ENCODE data around the gene H2BK1. TPM values are rescaled to one million over a fixed set of nuclear protein-coding genes. Genes with fewer than 3 reads are reported as not detected.

The H2BK1 gene
- total RNA-seq, 1 experiment from 2014 or later, result 0.87 TPM

GRCh38 chr7:151186640-151187408, 23.5 kb downstream of the H2BK1 start, which contains the start of gene ASB10 (continued):
- TF ChIP-seq CDX4 (CRISPR knock-in tag; IDR thresholded peaks at IDR 0.05; ENCODE audit: borderline replicate concordance) (no peak), CREB1 (CRISPR knock-in tag; IDR thresholded peaks at IDR 0.05) (no peak), NR1H2 (CRISPR knock-in tag; IDR thresholded peaks at IDR 0.05) (no peak), MAX (CRISPR knock-in tag; IDR thresholded peaks at IDR 0.05) (no peak), E2F1 (CRISPR knock-in tag; IDR thresholded peaks at IDR 0.05) (no peak), ZNF425 (CRISPR knock-in tag; conservative IDR thresholded peaks at IDR 0.05) (no peak), ZNF121 (CRISPR knock-in tag; IDR thresholded peaks at IDR 0.05) (no peak), ZNF423 (CRISPR knock-in tag; IDR thresholded peaks at IDR 0.05) (no peak), ZNF532 (CRISPR knock-in tag; IDR thresholded peaks at IDR 0.05; ENCODE audit: borderline replicate concordance) (no peak), CBFB (CRISPR knock-in tag; IDR thresholded peaks at IDR 0.05; ENCODE audit: low read depth) (no peak), SOX15 (CRISPR knock-in tag; IDR thresholded peaks at IDR 0.05) (no peak)

GRCh38 chr7:151185762-151186639, 24.3 kb downstream of the H2BK1 start:
- H3K4me3 Mint-ChIP-seq, result no peak overlapping the region
- ATAC-seq (no peak), DNase-seq (ENCODE audit: low spot score) (no peak)
- no peak overlapping the region for H3K27ac Mint-ChIP-seq
- ChIA-PET POLR2A (no interaction called here), CTCF (interaction anchor here (0.9 kb wide), 1 partner anchor 165 kb away, joined by 3 read pairs; no protein-coding TSS in a partner anchor)
- H3K36me3 Mint-ChIP-seq, result no peaks in the 10 kb centered on the region
- H3K27me3 Mint-ChIP-seq (ENCODE audit: low read depth), result no peaks in the 10 kb centered on the region; the same call in 1 of the 2 replicates
- H3K4me1 Mint-ChIP-seq, result no peaks in the 10 kb centered on the region
- H3K9me3 Mint-ChIP-seq, result no peaks in the 10 kb centered on the region
- TF ChIP-seq ESRRA (CRISPR knock-in tag; IDR thresholded peaks at IDR 0.05; ENCODE audit: borderline replicate concordance) (no peak), NFYB (CRISPR knock-in tag; conservative IDR thresholded peaks at IDR 0.05; ENCODE audit: low read depth) (no peak), USF2 (CRISPR knock-in tag; IDR thresholded peaks at IDR 0.05) (no peak), ZNF138 (CRISPR knock-in tag; conservative IDR thresholded peaks at IDR 0.05) (no peak), TP53 (CRISPR knock-in tag; IDR thresholded peaks at IDR 0.05) (no peak), ZNF121 (CRISPR knock-in tag; IDR thresholded peaks at IDR 0.05) (no peak), IRF2 (CRISPR knock-in tag; IDR thresholded peaks at IDR 0.05; ENCODE audit: borderline replicate concordance, low read depth) (no peak), ERG (CRISPR knock-in tag; IDR thresholded peaks at IDR 0.05) (no peak), CDX4 (CRISPR knock-in tag; IDR thresholded peaks at IDR 0.05; ENCODE audit: borderline replicate concordance) (no peak), ZNF416 (CRISPR knock-in tag; IDR thresholded peaks at IDR 0.05) (no peak), KAT7 (CRISPR knock-in tag; IDR thresholded peaks at IDR 0.05; ENCODE audit: borderline replicate concordance) (no peak), JUN (CRISPR knock-in tag; IDR thresholded peaks at IDR 0.05) (no peak), GRHL2 (CRISPR knock-in tag; IDR thresholded peaks at IDR 0.05; ENCODE audit: insufficient replicate concordance, severe bottlenecking) (no peak), CREB1 (CRISPR knock-in tag; IDR thresholded peaks at IDR 0.05) (no peak)

Measured in WTC11 (cell line).